ENCODE measurements around the gene CCN5.
"Not testable (repeated sequence)": the region's sequence is repeated elsewhere in the genome, so short reads cannot be mapped to it uniquely, and the experiment has no call there.

Gene CCN5

DNA sequence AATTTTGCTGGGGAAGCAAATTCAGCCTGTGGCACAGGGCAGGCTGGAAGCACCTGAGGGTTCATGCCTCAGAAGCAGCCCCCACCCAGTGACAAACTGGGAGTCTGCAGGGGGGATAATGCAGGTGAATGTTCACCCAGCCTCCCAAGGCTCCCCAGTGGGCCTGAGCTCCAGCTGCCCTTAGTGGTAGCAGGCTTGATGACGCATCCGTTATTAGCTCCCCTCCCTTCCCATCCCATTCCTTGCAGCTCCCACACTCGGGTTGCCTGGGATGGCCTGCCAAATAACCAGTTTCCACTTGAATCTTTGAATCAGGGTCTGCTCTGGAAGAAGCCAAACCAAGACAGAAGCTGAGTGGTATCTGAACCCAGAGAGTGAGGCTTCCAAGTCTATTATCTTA lies 46.3 kb downstream of the CCN5 start:
- no peak for FAIRE-seq

DNA sequence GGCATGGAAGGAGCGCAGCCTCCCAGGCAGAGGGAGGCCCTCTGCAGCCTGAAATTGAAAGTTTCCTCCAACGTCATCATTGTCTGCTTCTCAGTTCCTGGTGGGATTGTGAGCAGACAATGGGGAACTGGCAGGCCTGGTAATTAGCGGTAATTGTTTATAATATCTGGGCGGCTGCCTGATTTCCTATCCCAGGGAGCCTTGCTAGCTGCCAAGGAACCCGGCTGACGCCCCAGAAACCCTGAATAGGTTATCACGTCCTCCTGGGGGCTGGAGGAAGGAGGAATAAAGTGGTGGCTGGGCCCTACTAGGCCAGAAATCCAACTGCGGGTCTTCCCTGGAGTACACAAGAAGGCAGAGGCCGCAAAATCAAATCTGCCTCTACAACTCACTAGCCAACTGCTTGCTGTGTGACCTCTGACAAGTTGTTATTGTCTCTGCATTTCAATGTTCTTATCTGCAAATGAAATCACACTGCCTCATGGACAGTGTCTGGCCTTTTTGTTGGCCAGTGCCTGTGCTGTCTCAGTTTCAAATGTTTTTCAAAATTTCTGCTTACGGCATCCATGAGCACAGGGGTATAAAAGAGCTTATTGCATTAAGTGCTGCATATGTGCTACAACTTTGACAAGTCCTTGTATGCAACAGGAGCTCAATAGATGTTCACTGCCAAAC lies 47.4 kb downstream of the CCN5 start:
- FAIRE-seq: no peak

DNA sequence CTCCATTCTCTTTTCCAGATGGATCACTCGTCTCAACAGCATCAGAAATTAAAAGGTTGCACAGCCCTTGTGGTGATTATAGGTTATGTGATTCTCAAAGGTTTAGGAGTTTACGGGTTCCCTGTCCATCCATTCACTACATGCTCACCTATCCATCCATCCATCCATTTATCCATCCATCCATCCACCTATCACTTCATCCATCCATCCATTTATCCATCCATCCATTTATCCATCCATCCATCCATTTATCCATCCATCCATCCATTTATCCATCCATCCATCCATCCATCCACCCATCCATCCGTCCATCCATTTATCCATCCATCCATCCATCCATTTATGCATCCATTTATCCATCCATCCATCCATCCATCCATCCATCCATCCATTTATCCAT lies 48.6 kb downstream of the CCN5 start:
- not testable (repeated sequence) for FAIRE-seq

DNA sequence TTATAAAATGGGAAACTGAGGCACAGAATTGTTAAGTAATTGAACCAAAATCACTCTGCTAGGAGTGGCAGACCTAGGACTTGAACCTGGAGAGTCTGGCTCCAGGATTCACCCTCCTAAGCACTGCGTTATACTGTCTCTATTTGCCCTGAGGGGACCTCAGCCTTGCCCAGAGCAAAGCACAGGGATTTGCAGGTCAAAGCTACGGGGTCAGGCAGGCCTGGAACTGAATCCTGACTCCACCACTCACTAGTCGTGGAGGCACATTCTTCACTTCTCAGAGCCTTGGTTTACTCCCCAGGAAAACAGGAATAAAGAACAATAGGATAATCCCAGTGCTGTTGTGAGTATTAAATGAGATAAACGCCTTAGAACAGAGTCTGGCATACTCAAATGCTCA lies 49.9 kb downstream of the CCN5 start:
- FAIRE-seq: no peak

- no peak for FAIRE-seq
Observed at GRCh38 chr20:44765701-44766347, 50.7 kb downstream of the CCN5 start.

GRCh38 chr20:44768256-44768655 lies 53.1 kb downstream of the CCN5 start:
- FAIRE-seq: no peak

DNA sequence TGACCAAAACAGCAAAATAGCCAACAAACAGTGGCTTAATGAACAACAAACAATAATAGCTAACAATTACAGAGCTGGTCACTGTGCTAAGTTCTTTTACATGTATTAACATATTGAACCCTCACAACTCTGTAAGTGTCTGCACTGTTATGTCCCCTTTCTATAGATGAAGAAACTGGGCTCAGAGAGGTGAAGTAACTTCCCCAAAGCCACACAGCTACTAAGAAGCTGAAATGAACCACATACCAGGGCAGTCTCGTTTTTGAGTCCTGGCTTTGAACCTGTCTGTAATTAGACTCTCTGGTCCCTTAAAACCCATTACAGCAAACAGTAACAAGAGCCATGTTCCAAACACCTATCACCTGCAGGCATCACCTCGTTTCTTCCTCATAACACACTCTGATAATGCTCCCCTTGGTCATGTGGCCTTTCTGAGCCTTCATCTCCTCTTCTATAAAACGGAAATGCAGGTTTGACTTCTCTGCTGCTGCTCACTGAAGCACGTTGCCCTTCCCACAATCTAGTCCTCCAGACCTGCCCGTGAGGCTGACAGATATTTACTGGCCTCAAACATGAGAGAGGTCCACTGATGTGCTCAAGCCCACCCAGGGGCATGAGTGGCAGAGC lies 53.8 kb downstream of the CCN5 start:
- FAIRE-seq: no peak

- FAIRE-seq: no peak
Observed at GRCh38 chr20:44769481-44769863, 54.3 kb downstream of the CCN5 start.

- FAIRE-seq: no peak
Observed at GRCh38 chr20:44770484-44771171, 55.5 kb downstream of the CCN5 start.

DNA sequence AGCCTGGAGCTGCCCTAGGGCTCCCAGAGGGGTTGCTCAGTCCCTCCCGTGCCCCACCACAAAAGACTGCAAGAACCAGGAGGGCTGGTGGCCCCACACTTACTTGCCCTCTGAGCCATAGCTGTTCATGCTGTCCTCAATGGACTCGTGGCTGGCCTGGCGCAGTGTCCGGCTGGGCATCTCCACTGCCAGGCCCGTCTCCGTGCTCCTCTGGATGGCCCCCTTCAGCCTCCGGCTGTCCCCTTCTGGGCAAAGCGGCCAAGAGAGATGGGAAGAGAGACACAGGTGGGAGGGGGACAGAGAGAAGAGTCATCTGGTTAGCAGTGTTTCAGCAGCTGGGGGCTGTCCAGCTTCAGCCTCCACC lies 56.0 kb downstream of the CCN5 start:
- FAIRE-seq: no peak

DNA sequence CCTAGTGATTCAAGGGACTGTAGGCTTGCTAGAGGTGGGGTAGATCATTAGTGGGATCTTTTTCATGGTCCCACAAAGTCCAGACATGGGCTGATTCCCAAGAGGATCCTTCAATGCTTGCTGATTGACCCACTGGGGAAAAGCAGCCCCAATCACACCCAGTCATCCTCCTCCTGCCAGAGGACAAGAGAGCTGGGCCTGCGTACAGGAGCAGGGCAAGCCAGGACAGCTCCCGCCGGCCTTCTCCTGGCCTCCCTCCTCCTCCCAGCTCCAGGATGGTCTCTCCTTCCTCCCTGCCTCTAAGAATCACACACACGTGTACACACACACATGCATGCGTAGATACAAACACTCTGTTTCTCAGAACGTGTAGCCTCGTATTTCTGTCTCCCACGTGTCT lies 57.5 kb downstream of the CCN5 start:
- no peak for FAIRE-seq

DNA sequence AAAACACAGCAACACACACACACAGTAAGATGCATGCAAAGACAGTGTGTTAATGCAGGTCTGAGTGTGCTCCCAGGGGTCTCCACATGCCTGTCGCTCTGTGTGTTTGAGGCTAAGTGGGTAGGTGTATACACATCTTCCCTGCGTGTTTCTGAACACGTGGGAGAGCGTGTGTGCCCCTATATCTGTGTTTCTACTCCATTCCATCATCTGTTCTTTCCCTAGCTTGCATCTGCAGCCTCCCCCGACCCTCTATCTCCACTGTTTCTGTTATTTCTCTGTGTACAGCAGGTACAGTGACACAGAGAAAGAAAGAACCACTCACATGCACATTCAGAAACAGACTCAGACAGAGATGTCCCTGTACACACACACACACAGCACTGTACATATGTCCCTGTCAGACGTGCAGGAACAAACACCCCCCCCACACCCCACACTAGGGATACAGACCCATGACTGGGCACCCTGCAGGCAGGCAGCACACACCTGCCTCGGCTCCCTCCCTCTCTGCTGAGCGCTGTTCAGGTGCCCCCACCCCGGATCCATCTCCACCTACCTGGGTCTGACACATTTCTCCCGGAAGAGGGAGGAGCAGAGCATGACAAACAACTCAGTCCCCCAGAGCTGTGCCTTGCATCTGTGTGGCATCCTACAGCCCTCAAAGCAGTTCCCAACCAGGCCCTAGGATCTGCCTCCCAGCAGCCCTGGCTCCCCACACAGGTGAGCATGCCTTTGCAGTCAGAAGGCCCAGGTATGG lies 58.1 kb downstream of the CCN5 start:
- no peak for FAIRE-seq

DNA sequence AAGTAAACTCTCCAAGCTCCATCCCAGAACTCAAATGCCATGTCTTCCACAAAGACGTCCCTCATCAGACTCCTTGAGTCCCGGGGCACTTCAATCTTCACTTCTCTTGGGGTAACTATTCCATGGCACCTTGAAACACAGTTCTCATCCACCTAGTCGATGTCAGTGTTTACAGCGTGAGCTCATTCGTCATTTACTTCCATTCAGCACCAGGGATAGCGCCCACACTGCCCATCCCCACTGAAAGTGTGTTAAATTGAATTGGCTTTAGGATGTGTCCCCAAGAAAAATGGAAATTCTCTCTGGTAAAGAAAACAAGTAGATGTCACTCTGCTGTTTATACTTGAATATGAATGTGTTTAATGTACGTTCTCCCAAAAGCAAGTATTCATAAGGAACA lies 61.8 kb downstream of the CCN5 start:
- FAIRE-seq: no peak
